NCI-H226 (cell line): Measurements from ENCODE around the gene ANKRD53.

Source experiments
- DNase-seq: peaks from one replicate; pipeline ENCODE4 v3.0.0-alpha.2; 2015

The ANKRD53 gene

GRCh38 chr2:70978341-70979179 lies at the start of gene ANKRD53:
TSS of gene ANKRD53 (plus strand) at chr2:70978630. CDS start at chr2:70978646, 16 bp downstream.
- no peak for DNase-seq

- DNase-seq = no peak
Measured at GRCh38 chr2:70930371-70931329, 47.8 kb upstream of the ANKRD53 start.

DNA sequence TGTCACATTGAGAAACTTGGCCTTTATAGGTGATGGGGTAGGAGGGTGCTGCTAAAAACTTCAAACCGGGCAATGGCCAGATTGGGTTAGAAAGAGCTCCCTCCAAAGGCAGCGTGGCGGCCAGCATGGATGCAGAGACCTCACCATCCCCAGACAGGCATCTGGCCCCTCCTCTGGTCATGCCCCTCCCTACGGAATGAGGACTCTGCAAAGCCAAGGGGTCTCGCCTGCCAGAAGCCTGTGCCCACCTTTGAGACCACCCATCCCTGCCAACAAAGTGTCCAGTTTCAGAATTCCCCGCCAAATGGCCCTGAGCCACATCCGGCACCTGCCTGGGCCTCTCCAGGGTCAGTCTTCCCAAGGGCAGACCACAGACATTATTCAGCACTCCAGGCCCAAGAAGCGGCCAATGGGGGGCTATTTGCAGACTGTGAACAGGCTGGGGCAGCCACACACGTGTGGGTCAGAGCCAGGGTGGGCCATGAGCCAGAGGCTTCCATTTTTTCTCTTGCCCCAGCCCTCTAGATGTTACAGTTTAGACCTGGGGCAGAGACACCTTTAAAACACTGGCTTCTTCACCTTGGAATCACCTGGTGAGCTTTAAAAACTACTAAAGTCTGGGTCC lies 46.9 kb upstream of the ANKRD53 start:
- DNase-seq = no peak

GRCh38 chr2:70932631-70933230 lies 45.7 kb upstream of the ANKRD53 start:
- no peak for DNase-seq

DNA sequence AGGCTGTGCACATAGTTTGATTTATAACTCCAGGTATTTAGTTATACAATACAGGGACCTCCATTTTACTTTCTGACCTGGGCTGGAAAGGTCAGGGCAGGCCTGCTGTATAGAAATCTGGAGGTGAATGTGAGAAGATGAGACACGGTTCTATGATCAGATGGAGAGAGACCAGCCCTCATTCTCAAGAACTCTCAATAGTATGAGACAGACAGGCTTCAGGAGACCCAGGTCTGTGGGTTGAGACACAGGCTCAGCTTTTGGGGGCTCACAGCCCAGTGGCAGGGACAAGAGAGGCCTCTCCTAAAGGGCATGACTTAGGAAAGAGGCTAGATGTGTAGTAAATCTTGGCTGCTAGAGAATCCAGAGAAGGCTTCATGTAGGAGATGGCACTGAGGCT lies 43.4 kb upstream of the ANKRD53 start:
- no peak for DNase-seq

DNA sequence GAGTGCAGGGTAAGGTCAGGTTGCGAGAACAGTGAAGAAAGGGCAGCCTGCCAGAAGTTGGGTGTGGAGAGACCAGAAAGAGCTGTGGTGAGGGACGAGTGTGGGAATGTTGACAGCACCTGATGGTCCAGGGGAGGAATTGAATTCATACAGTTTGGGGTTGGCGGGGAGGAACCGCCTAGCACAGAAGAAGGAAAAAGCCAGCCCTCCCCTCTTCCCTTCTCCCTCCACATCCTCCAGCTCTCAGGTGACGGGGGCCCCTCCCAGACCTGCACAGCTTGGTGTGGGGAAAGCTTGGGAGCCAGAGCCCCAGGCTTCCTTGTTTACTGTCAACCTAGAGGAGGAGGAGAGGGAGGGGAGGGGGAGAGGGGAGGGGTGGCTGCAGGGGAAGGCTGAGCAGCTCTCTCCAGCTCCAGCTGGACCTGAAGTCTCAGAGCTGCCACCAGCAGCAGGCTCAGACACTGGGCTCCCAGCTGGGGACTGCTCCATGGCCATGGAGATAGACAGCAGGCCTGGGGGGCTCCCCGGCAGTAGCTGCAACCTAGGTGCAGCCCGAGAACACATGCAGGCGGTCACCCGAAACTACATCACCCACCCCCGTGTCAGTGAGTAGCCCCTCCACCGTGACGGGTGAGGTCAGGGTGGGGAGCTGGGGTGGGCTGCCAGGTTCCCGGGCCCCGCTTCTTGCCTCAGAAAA lies 42.8 kb upstream of the ANKRD53 start, which contains the start of gene ATP6V1B1:
Gene ATP6V1B1 (plus strand): TSS at position 433 of the 697 bp plus-strand sequence. CDS start 55 bp downstream, at position 488.
- no peak for DNase-seq

DNA sequence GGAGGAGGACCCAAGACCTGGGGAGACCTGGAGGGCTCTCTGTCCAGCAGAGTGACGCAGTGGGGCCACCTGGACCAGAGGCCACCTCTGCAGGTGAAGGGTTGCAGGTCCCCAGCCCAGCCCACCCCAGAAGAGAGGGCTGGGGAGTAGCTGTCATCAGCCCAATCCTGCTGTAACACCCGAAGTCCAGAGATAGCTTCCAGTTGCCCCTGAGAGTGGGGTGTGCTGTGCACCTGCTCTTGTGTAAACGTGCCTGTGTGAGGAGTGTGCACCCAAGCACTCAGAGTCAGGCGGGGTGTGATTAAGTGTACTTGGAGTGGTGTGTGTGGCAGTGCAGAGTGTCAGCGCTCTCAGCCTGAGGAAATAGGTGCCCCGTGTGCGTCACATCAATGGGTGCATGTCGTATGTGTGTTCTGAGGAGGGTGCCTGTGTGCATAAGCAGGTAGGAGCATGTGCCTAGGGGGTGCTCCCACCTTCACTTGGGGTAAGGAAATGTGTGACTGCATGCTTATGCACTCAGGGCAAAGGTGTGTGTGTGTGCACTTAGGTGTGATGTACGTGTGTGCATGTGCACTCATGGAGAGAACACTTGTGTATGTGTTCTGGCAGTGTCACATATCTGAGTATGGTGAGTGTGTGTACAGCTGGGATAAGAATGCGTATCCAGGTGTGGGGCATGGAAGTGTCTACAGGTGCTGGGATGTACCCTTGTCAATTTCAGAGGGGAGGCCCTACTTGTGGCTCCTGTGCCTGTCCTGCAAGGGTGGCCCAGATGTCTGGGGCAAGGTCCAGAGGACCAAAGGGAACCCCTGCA lies 42.1 kb upstream of the ANKRD53 start:
- no peak for DNase-seq

GRCh38 chr2:70936979-70937811 lies 41.2 kb upstream of the ANKRD53 start:
- peak; percentile 50 for DNase-seq

- no peak for DNase-seq
Measured at GRCh38 chr2:70937866-70938585, 40.4 kb upstream of the ANKRD53 start.

- DNase-seq = no peak
Measured at GRCh38 chr2:70938586-70938950, 39.9 kb upstream of the ANKRD53 start.

DNA sequence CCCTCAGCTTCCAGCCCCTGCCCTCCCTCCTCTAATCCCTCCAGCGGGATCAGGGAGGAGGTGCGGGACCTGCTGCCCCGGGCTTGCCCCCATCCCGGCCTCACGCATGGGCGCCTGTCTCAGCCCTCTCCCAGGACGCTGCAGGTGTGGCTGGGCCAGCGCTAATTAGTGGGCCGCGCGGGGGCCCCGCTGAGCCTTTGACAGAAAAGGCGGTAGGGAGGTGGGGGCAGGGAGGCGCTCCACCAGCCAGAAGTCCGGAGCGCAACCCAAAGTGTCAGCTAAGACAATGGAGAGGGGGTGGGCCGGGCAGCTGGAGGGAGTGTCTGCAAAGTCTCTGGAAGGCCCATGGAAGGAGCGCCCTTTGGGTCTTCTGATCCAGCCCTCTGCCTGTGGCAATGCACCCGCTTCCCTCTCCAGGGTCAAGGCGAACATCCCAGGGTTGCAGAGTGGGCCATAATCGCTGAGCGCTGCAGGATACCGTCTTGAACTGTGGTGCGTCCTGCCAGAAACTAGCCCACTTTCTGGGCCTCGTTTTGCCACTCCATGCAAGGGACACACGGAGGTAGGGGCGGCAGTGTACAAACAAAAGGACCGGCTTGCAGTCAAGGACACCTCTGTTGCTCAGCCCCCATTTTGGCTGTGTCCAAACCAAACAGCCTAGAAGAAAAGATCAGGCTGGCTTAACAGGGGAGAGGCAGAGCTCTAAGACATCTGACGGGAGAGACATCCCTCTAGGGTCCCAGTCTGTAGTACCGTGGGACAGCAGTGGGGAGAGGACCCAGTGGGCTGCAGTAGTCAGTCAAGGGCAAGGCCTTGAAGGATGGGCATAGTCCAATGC lies 39.2 kb upstream of the ANKRD53 start:
- DNase-seq = no peak

DNA sequence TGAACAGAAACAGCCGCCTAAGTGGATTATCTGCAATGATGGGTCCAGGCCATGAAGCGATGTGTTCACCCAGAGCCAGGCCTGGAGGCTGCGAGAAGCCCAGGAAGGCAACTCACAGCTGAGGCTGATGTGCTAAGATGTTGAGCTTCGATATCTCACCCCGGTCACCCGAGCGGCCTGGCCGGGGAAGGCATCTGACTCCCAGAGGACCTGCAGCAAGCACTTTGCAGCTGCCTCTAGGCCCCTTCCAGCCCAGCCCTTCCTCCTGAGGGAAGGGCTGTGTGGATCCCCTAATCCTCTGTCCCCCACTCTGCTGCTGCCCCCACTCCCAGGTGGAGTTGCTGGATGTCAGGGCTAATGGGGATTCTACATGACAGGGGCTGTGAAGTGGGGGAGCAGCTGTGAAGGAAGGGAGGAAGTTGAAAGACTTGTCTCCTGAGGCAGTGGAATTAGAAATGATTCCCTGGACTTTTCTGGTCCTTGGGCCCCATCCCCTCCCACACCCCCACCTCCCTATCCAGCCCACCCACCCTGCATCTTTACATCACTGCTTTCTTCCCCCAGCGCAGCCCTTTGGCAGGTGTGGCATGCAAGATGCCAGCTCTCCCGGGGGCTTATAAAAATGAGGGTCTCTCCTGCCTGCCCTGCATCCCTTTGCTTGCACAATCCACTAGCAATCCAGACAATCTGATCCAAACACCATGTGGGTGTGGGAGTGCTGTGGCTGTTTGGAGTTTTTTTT lies 38.4 kb upstream of the ANKRD53 start:
- DNase-seq = no peak

DNA sequence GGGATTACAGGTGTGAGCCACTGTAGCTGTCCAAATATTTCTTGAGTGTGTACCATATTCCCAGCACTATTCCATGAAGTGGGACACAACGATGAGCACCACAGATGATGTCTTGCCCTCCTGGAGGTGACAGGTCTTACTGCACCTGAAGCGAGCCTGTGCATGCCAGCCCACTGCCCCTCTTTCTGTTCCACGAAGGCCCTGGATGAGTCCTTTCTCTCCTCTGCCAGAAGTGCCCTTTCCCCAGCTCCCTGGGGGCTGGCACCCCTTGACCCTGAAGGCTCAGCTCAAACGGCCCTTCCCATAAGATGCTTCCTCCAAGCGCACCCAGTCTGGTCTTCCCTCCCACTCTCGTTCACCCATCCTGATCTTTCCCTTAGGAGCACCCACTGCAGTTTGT lies 37.2 kb upstream of the ANKRD53 start:
- DNase-seq = no peak

DNA sequence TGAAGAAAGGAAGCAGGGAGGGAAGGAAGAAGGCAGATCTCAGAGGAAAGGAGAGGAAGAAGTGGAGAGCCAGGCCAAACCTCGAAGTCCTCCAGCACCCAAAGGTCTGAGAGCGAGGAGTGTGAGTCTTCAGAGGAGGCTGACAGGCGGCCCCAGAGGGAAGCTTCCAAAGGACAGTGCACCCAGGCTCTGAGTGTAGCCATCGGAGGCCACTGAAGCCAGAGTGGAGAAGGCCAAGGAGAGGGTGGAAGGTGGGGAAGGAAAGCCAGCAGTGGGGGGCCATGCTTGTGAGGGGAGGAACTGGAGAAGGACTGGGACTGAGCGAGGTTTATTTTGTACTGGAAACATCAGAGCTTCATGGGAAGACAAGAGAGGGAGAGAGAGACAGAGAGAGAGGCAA lies 36.7 kb upstream of the ANKRD53 start:
- no peak for DNase-seq

DNA sequence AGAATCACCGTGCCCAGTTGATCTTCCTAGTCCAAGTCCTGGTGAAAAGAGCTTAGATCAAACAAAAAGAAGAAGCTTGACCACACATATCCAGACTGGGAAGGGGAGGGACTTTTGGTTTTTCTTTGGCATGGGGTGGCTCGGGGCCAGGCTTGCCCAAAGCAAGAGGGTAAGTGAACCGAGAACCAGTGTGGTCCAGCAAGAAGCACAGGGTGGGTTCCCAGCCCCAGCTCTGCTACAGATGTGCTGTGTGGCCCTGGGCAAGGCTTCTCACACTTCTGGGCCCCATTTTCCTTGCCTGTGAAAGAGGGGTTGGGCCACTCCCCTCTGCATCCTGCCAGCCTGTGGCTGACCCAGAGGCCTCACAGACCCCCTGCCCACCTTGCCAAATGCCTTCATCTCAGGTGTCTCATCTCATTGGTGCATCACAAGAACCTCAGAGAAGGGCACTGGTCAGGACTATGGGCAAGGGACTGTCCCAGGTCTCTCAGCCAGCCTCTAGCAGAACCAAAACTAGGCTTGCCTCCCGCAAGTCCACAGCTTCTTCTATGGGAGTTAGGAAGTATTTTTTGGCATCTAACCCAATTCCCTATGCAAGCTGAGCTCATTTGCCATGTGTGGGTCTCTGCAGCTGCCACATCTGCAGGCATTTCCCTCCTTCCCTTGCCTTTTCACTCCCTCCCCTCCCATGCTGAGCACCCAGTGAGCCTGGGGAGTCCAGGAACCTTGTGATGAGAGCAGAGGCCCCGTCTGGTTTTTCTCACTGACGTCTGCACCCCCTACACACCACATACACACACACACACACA lies 35.8 kb upstream of the ANKRD53 start:
- no peak for DNase-seq

- no peak for DNase-seq
Measured at GRCh38 chr2:70943205-70943871, 35.1 kb upstream of the ANKRD53 start.
